Mesendoderm (in vitro differentiated cells): ENCODE measurements around the gene GMDS.

Source experiments
- DNase-seq: peaks from one replicate; pipeline ENCODE4 v3.0.0; 2013
- H2AK5ac ChIP-seq: 2 replicates; pipeline ENCODE4 v1.6.1; 2013; ENCODE audit warnings: low read length, inconsistent platforms
- H2BK120ac ChIP-seq: 2 replicates; pipeline ENCODE4 v1.6.1; 2013; ENCODE audit warnings: low read depth, mild to moderate bottlenecking, low read length, moderate library complexity, mixed read lengths
- H2BK15ac ChIP-seq: replicated peaks from 2 replicates; pipeline ENCODE4 v1.6.1; 2013; ENCODE audit warnings: low read depth, mild to moderate bottlenecking, moderate library complexity
- H2BK5ac ChIP-seq: 2 replicates; pipeline ENCODE4 v1.6.1; 2013; ENCODE audit warnings: low read length, inconsistent platforms
- H3K18ac ChIP-seq: 2 replicates; pipeline ENCODE4 v1.6.1; 2013; ENCODE audit warnings: mild to moderate bottlenecking, low read length, mixed read lengths
- H3K23ac ChIP-seq: one replicate; pipeline ENCODE4 v1.6.1; 2013; ENCODE audit warnings: low read length
- H3K27ac ChIP-seq: 2 replicates; pipeline ENCODE4 v1.5.1; 2013; ENCODE audit warnings: low read depth, mild to moderate bottlenecking, inconsistent platforms, low read length, moderate library complexity
- H3K27me3 ChIP-seq: 2 replicates; pipeline ENCODE4 v1.6.1; 2013; ENCODE audit warnings: low read length, control low read depth, mild to moderate bottlenecking, inconsistent platforms; ENCODE audit not compliant: insufficient read depth, poor library complexity
- H3K36me3 ChIP-seq: 2 replicates; pipeline ENCODE4 v1.6.1; 2013; ENCODE audit warnings: low read length, inconsistent platforms; ENCODE audit not compliant: control insufficient read depth, insufficient read depth
- H3K4ac ChIP-seq: one replicate; pipeline ENCODE4 v1.6.1; 2013; ENCODE audit warnings: low read depth, mild to moderate bottlenecking, low read length, moderate library complexity
- H3K4me1 ChIP-seq: 2 replicates; pipeline ENCODE4 v1.6.1; 2013; ENCODE audit warnings: low read depth, low read length, inconsistent platforms; ENCODE audit not compliant: control insufficient read depth
- H3K4me2 ChIP-seq: 2 replicates; pipeline ENCODE4 v1.6.1; 2013; ENCODE audit warnings: low read length
- H3K4me3 ChIP-seq: 2 replicates; pipeline ENCODE4 v1.5.1; 2013; ENCODE audit warnings: mild to moderate bottlenecking, low read length
- H3K56ac ChIP-seq: one replicate; pipeline ENCODE4 v1.6.1; 2013; ENCODE audit warnings: low read length
- H3K79me1 ChIP-seq: 2 replicates; pipeline ENCODE4 v1.6.1; 2013; ENCODE audit warnings: low read length, inconsistent platforms
- H3K79me2 ChIP-seq: 2 replicates; pipeline ENCODE4 v1.6.1; 2013; ENCODE audit warnings: mild to moderate bottlenecking, low read length; ENCODE audit not compliant: control insufficient read depth, insufficient read depth
- H3K9ac ChIP-seq: 2 replicates; pipeline ENCODE4 v1.6.1; 2013; ENCODE audit warnings: low read length, inconsistent platforms
- H4K5ac ChIP-seq: one replicate; pipeline ENCODE4 v1.6.1; 2013; ENCODE audit warnings: low read length
- H4K8ac ChIP-seq: one replicate; pipeline ENCODE4 v1.6.1; 2013; ENCODE audit warnings: low read depth, mild to moderate bottlenecking, control low read depth, low read length, moderate library complexity
- WGBS: extraction: QIAGEN DNeasy Blood & Tissue Kit; methylation state at CpG from one replicate; pipeline ENCODE4 v1.1.7; 2013; ENCODE audit warnings: low lambda C conversion rate, missing lambda C conversion rate; ENCODE audit not compliant: insufficient coverage; ENCODE audit errors: extremely low coverage; 5-methylcytosine and 5-hydroxymethylcytosine counted together

The GMDS gene

DNA sequence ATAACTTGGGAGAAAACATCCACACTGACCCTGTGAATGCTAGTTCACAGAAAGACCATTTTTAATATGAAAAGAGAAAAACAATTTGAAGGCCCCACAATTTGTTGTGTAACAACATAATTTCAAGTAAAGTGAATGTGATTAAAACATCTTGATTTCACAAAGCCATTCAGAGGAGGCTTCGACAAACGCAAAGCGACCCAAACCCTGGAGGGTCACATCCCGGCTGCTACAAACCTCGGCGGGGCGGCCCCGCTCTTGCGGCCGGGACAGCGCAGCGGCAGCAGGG lies 621.7 kb downstream of the GMDS start:
- Histone ChIP-seq H3K27ac (no peak overlapping the region), H3K79me1 (no peaks in the 10 kb centered on the region), H3K4me3 (no peak overlapping the region), H3K9ac (no peak overlapping the region), H2BK5ac (no peak overlapping the region), H3K4ac (no peak overlapping the region), H4K8ac (no peak overlapping the region), H3K79me2 (no peaks in the 10 kb centered on the region), H3K56ac (no peak overlapping the region), H3K36me3 (no peaks in the 10 kb centered on the region), H3K4me1 (peaks cover 5% of the 10 kb centered on the region), H2BK15ac (no peak overlapping the region), H4K5ac (no peak overlapping the region), H3K23ac (no peak overlapping the region), H3K27me3 (peaks cover 70% of the 10 kb centered on the region), H3K4me2 (no peak overlapping the region), H2BK120ac (no peak overlapping the region), H2AK5ac (no peak overlapping the region), H3K18ac (no peak overlapping the region)
- WGBS, result no CpG with 5 or more reads among the region's 12 CpGs
- no peak for DNase-seq

DNA sequence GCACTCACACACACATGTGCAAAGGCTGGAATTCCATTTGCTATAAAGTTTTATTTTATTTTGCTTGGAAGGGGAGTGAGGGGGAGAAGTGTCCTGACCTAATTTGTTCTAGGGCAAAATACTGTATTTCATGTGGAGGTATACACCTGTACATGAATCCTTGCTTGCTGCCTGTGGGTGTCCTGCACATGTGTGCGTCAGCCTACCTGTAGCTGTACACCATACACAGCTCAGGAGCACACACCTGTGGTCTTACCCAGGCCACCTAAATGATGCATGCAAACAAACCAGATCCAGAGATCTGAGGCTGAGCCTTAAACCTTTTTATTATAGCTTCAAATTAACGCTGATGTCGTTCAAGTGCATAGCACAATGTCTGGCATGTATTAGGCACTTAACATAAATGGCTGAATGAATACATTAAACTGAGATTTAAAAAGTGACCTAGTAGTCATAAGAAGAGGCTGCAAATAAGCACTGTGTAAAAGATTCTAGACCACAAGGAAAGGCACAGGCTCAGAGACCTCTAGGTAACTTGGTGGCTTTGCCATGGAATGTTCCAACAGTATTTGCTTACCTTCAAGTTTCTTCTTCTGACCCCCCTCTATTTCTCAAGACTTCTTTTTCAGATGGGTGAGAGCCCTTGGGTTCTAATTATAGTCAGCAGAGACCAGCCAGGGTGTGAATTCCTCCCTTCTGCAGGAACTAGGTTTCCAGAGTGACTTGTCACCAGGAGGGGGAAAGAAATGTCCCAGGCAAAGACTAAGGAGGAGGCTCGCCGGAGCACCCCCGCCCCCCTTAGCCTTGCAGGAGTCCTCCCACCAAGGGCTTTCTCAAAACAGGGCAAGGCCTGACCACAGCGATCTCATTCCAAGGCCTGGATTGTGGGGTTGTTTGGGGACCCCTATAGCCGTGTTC lies 622.3 kb downstream of the GMDS start:
- H3K4me2 ChIP-seq, result no peak overlapping the region
- H3K4me1 ChIP-seq, result peaks cover 7% of the 10 kb centered on the region
- no peak overlapping the region for H3K56ac ChIP-seq
- DNase-seq, result peak; percentile 73
- H2BK15ac ChIP-seq, result no peak overlapping the region
- H3K9ac ChIP-seq, result no peak overlapping the region
- H3K18ac ChIP-seq, result no peak overlapping the region
- no peak overlapping the region for H3K23ac ChIP-seq
- H3K4me3 ChIP-seq, result no peak overlapping the region
- no peaks in the 10 kb centered on the region for H3K36me3 ChIP-seq
- H3K79me2 ChIP-seq, result no peaks in the 10 kb centered on the region
- peaks cover 76% of the 10 kb centered on the region for H3K27me3 ChIP-seq
- H3K79me1 ChIP-seq, result no peaks in the 10 kb centered on the region
- no CpG with 5 or more reads among the region's 8 CpGs for WGBS
- H3K4ac ChIP-seq, result no peak overlapping the region
- no peak overlapping the region for H2BK5ac ChIP-seq
- H2AK5ac ChIP-seq, result no peak overlapping the region
- no peak overlapping the region for H4K8ac ChIP-seq
- H3K27ac ChIP-seq, result no peak overlapping the region
- H4K5ac ChIP-seq, result no peak overlapping the region
- H2BK120ac ChIP-seq, result no peak overlapping the region

DNA sequence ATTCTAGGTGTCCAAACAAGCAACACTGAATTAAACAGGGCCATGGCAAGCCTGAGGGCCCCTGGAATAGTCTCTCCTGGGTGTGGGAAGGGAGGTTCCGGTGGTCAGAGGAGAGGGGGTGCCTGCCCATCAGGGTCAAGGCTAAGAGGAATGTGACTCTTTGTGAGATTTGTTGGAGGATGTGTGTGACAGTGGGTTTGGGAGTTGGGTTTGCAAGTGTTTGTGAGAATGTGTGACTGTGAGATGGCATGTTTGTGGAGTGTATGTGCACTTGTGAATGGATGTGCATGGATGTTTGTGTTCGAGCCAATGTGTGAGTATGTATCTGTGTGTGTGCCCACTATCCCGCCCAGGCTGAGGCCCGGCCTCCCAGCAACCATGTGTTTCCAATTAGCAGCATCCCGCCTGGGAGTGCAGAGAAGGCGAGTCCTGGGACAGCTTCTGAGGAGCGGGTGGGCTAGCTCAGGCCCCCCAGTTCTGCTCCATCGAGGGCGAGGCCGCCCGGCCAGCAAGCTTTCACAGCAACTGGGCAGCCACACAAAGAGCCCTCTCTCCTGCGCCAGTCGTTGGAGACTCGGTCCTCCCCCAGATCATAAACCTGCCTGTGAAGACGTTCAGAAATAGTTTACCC lies 623.1 kb downstream of the GMDS start:
- no peak overlapping the region for H4K5ac ChIP-seq
- no peak for DNase-seq

DNA sequence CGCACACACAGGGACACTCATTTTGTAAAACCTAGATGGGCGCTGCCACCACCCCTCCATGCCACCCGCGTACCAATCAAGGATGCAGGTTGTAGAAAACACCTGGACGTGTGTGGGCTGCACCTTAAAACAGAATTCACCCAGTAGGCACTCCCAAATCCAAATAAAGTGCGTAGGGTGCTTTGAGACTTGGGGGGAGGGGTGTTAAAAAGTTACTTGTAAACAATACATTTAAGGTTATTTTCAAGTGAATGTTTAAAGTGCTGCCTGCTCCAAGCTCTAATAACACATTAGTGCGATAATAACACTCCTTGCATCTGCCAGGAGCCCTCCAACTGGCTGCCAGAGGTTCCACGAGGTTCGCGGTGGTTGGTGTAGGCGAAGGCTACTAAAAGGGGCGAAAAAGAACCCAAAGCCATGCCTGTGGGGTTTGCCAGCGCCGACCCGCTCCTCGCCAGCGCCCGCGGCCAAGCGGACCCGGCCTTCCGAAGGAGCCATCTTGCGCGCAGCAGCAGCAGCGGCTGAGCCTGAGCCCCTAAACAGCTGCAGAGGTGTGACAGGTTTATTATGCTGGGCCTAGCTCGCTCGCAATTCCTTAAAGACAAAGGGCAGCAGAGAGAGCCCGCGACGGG lies 624.2 kb downstream of the GMDS start:
- Histone ChIP-seq H3K4me2 (no peak overlapping the region), H2BK120ac (no peak overlapping the region), H3K4me3 (no peak overlapping the region), H3K36me3 (no peaks in the 10 kb centered on the region), H3K79me1 (no peaks in the 10 kb centered on the region), H3K9ac (no peak overlapping the region), H2AK5ac (no peak overlapping the region), H3K27ac (no peak overlapping the region), H3K27me3 (peaks cover 85% of the 10 kb centered on the region), H3K23ac (no peak overlapping the region), H3K18ac (no peak overlapping the region), H3K4me1 (peaks cover 6% of the 10 kb centered on the region), H2BK15ac (no peak overlapping the region), H3K79me2 (no peaks in the 10 kb centered on the region), H4K8ac (no peak overlapping the region), H3K56ac (peak overlapping the region; percentile 17), H3K4ac (no peak overlapping the region), H2BK5ac (no peak overlapping the region), H4K5ac (no peak overlapping the region)
- peak; percentile 48 for DNase-seq
- WGBS, result no CpG with 5 or more reads among the region's 30 CpGs

More for the DNA sequence above, 623.1 kb downstream of the GMDS start:
- no peak overlapping the region for H3K23ac ChIP-seq
- H3K4ac ChIP-seq, result no peak overlapping the region
- H2BK120ac ChIP-seq, result no peak overlapping the region
- peaks cover 83% of the 10 kb centered on the region for H3K27me3 ChIP-seq
- H4K8ac ChIP-seq, result no peak overlapping the region
- no peak overlapping the region for H3K18ac ChIP-seq
- H3K79me2 ChIP-seq, result no peaks in the 10 kb centered on the region
- H3K27ac ChIP-seq, result no peak overlapping the region
- H2BK15ac ChIP-seq, result no peak overlapping the region
- H3K79me1 ChIP-seq, result no peaks in the 10 kb centered on the region
- no peak overlapping the region for H3K56ac ChIP-seq
- H3K9ac ChIP-seq, result no peak overlapping the region
- H3K36me3 ChIP-seq, result no peaks in the 10 kb centered on the region
- no peak overlapping the region for H2AK5ac ChIP-seq
- no peak overlapping the region for H3K4me2 ChIP-seq
- no CpG with 5 or more reads among the region's 15 CpGs for WGBS
- no peak overlapping the region for H2BK5ac ChIP-seq
- peaks cover 7% of the 10 kb centered on the region for H3K4me1 ChIP-seq
- H3K4me3 ChIP-seq, result no peak overlapping the region

DNA sequence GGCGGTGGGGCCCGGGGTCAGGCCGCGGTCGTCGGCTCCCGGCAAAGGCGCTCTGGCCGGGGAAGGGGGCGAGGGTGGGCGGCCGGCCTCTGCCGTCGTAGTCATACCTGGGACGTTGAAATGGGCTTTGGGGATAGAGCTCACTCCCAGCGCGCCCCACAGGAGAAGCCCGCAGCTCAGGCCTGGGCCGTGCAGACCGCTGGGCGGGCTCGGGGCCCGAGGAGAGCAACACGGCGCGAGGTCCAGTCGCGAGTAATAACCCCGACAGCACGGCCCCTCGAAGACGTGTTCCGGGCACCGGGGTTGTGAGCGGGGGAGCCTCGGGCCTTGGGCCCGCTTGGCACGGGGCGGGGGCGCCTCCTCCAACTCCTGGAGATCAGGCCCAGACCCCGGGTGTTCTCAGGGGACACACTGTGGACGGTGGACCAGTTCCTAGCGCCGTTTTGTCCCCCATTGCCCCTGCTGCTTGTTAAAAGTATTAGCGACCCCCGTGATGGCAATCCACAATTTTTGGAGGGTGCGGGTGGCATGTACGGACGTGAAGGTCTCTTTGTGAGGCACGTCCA lies 624.8 kb downstream of the GMDS start:
- Histone ChIP-seq H3K9ac (peak overlapping the region; percentile 53), H3K79me2 (no peaks in the 10 kb centered on the region), H3K18ac (no peak overlapping the region), H3K23ac (no peak overlapping the region), H4K5ac (no peak overlapping the region), H3K4me1 (peaks cover 6% of the 10 kb centered on the region), H4K8ac (no peak overlapping the region), H3K36me3 (no peaks in the 10 kb centered on the region), H3K27me3 (peaks cover 85% of the 10 kb centered on the region), H3K4me3 (no peak overlapping the region), H3K4ac (no peak overlapping the region), H3K27ac (no peak overlapping the region), H2BK5ac (no peak overlapping the region), H2AK5ac (no peak overlapping the region), H3K56ac (peak overlapping the region; percentile 75), H2BK120ac (no peak overlapping the region), H2BK15ac (no peak overlapping the region), H3K79me1 (no peaks in the 10 kb centered on the region), H3K4me2 (peak overlapping the region; percentile 37)
- DNase-seq, result no peak
- WGBS, result no CpG with 5 or more reads among the region's 50 CpGs
